H1 (cell line): ENCODE results near the gene TSGA10IP. TPM values are rescaled to one million over a fixed set of nuclear protein-coding genes. Genes with fewer than 3 reads are reported as not detected.
A peak's percentile ranks its signal among the peaks of the same experiment; 100 is the strongest.

Experiments used
- BACH1 ChIP-seq: IDR thresholded peaks from 2 replicates; pipeline ENCODE4 v1.6.1; 2012; ENCODE audit warnings: low read length, improper control_type of control experiment
- GABPA ChIP-seq: IDR thresholded peaks from 2 replicates; pipeline ENCODE4 v1.6.1; 2011; ENCODE audit warnings: mild to moderate bottlenecking, low read length, moderate library complexity, borderline replicate concordance; ENCODE audit not compliant: insufficient read depth
- JUND ChIP-seq: IDR thresholded peaks from 2 replicates; pipeline ENCODE4 v1.6.1; 2011; ENCODE audit warnings: mild to moderate bottlenecking, improper control_type of control experiment, low read length
- SIN3A ChIP-seq, 2 experiments: IDR thresholded peaks in 1 of 2; conservative IDR thresholded peaks in 1 of 2; 2 replicates each; pipeline ENCODE4 v1.6.1; 2011 to 2012; ENCODE audit warnings: low read length in 2 of 2, improper control_type of control experiment in 1 of 2, low read depth in 1 of 2, mild to moderate bottlenecking in 1 of 2
- TAF7 ChIP-seq: optimal IDR thresholded peaks from 2 replicates; pipeline ENCODE3; 2011; ENCODE audit warnings: low read depth, mild to moderate bottlenecking, inconsistent platforms, low read length, moderate library complexity, borderline replicate concordance
- TEAD4 ChIP-seq: IDR thresholded peaks from 2 replicates; pipeline ENCODE4 v1.6.1; 2012; ENCODE audit warnings: low read depth, low read length, inconsistent platforms, mixed read lengths
- YY1 ChIP-seq: IDR thresholded peaks from 2 replicates; pipeline ENCODE4 v1.6.1; 2011; ENCODE audit warnings: low read depth, mild to moderate bottlenecking, low read length
- polyA plus RNA-seq, 7 experiments: library from polyadenylated mRNA; depleted of rRNA in 3 of 7; stranded (reverse) in 5 of 7; unstranded in 2 of 7; fragments of >200 nt in 5 of 7; fragments of 200-250 nt in 2 of 7; gene quantifications; 1 replicate in 5 of 7; 2 replicates in 1 of 7; 4 replicates in 1 of 7; pipeline versions ENCODE4 v1.2.1 to v1.2.3, GENCODE V29; 2011 to 2013; ENCODE audit warnings: missing spikeins in 2 of 7, mixed read lengths in 2 of 7
- total RNA-seq: library from RNA; stranded (reverse); fragmentation: NEBNext Ultra II Directional; extraction: Animal tissue kit (Norgen Biotek cat#: 25700); gene quantifications from 2 replicates; pipeline ENCODE4 v1.2.1, GENCODE V29; 2021
- TF ChIP-seq, protein P1 (sequence below): IDR thresholded peaks from 2 replicates; pipeline ENCODE4 v1.6.1; 2011; ENCODE audit warnings: low read depth, mild to moderate bottlenecking, low read length; ENCODE audit not compliant: insufficient read depth

TSGA10IP gene
- total and polyA plus RNA-seq, 2 of the 8 experiments (the other 6 are each of a cell fraction or from before 2014, with no cell fraction given), result 1.9 to 6.0 TPM

GRCh38 chr11:65932558-65932919 is 12.7 kb upstream of the TSGA10IP start (continued):
- TF ChIP-seq, protein P1, sequence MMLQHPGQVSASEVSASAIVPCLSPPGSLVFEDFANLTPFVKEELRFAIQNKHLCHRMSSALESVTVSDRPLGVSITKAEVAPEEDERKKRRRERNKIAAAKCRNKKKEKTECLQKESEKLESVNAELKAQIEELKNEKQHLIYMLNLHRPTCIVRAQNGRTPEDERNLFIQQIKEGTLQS, result peak; percentile 90
- TF ChIP-seq SIN3A (conservative IDR thresholded peaks at IDR 0.05 in 1 of 2, IDR thresholded peaks at IDR 0.05 in 1 of 2; ENCODE audit: low read depth in 1 of 2, low read length in 2 of 2) (no peak), TAF7 (no peak), BACH1 (no peak), JUND (no peak), YY1 (no peak), TEAD4 (no peak), GABPA (no peak)
